GM18517 (cell line): ENCODE data around the gene ATP13A4.

Experiments used
- ATAC-seq: cut with Tn5 transposase; IDR thresholded peaks from one replicate; pipeline ENCODE4 v1.9.1; 2021; ENCODE audit warnings: mild to moderate bottlenecking, moderate library complexity; ENCODE audit not compliant: unreplicated experiment

The ATP13A4 gene

DNA sequence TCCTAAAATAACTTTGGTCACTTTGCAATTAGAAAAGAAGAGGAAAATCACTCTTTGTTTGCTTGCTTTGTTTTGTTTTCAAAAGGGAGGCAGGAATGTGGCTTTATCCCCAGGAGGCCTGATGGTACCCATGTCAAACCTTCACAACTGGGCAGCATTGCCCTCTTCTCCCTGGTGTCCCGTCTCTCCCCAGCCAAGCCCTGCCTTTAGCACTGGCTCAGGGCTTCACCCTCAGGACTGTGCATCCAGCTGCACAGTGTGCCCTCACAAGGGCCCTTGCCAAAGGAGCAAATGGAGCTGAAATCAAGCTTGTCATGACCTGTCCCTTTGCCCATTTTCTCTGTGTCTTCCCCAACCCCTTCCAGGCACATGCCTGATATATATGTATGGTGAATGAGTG is 147.0 kb downstream of the ATP13A4 start:
- no peak for ATAC-seq

DNA sequence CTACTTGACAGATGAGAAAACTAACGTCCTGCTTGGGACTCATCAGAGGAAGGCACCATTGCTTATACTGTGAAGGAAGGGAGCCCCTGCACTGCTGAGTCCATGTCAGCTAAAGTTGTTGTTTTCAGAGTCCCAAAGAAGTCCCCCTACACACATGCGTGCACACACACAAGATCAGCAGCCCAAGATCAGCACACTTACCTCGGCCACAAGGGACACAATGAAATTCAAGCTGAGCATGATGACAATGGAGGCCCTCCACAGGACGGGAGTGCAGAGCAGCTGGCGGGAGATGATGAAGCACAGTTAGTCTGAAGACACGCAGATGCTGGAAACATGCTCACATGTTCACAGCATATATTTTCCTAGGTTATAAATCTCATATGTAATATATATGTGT is 147.6 kb downstream of the ATP13A4 start:
- ATAC-seq: no peak

DNA sequence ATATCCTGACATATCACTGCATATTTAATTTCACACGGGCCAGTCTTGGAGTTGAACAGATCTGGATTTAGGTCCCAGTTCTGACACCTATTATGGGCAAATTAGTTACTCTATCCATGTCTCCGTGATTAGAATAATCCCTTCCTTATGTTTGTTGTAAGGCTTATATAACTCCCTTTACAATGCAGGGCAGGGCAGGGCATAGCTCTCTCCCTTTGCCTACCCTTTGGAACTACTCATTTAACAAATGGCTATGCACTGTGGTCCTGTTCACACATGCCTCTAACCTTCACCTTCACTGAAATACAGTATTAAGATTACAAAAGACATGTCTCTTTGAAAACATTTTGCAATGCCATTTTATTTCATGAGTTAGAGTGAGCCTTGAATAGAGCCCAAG is 151.4 kb downstream of the ATP13A4 start:
- ATAC-seq: no peak

DNA sequence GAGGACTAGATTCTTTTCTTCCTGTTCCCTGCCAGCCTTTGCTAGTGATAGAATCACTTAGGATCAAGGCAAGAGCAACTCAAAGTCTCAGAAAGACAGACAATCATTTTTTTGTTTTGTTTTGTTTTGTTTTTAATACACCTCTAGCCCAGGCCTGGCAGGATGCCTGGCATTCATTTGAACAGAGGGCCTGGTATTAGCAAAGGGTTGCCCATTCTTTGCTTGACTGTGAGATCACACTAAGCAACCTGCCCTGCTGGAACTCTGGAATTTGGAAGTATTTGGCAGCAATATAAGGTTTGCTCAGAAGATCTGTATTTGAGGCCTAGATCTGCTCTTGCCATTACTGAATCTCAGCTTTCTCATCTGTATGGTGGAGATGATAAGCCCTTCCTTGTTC is 154.4 kb downstream of the ATP13A4 start:
- no peak for ATAC-seq

DNA sequence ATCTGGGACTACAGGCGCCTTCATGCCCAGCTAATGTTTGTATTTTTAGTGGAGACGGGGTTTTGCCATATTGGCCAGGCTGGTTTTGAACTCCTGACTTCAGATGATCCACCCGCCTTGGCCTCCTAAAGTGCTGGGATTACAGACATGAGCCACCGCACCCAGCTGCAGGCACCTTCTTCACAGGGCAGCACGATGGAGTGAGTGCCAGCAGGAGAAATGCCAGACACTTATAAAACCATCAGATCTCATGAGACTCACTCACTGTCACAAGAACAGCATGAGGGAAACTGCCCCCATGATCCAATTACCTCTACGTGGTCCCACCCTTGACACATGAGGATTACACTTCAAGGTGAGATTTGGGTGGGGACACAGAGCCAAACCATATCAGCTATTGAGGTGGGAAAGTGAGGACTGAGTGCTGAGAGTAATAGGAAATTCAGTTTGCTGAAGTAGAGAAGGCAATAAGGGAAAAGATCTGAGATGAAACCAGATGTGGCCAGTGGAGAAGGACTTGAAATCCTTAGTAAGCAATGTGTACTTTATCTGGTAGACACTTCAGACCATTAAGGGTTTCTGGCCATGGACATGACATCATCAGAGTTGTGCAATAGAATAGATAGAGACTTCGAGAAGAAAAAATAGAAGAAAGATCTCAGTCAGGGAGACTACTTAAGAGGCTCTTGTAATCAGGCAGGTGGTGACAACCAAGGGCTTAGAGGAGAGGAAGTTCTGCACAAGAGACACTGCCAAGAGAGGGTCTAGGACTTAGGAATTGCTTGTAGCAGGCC is 158.0 kb downstream of the ATP13A4 start:
- no peak for ATAC-seq

DNA sequence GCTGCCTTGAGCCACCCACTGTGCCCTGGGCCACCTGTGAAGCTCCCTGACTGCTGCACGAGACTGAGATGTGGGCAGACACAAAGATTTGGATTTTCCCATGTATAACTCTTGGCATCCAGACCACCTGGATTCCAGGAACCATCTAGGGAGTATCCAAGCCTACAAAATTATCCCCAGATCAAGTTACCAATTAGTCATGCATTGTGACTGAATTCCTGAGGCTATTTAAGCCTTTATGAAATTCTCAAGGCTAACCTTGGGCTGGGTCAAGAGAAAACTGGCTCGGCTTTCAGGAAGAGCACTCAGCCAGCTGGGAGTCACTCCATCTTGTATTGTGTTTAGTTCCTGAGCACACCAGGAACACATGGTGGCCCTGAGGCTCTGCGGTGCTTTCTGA is 162.8 kb downstream of the ATP13A4 start:
- no peak for ATAC-seq

DNA sequence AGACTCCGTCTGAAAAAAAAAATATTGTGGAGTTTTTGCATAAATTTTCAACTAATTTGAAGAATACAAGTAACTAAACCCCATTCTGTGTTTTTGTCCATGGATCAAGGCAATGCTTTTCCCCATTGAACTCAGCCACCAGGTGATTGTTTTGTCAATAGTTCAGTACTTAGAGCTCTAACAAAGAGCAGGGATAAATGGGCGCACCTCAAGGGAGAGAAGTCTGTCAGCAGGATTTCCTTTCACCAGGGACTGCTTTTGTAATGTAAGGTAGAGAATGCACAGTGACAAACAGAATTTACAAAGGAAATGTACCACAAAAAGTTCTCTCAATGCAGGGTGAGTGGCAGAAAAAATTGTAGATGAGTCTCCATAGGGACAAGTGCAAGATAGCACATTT is 165.4 kb downstream of the ATP13A4 start:
- ATAC-seq: no peak

DNA sequence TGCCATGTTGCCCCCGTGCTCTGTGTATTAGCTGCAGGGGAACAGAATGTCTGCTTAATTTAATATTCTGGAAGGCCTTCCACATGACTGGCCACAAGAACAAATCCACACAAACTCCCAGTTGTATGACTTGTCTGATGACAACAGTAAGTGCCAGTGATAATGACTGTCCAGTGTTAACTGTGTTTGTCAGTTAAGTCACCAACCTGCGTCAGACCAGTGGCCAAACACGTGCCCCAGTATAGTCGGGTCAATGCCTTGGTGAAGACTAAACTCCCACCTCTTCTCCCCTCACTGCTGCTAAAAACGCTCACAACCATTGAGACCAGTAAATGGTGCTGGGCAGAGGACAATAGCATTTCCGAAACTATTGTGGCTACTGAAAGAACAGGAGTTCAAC is 166.3 kb downstream of the ATP13A4 start:
- ATAC-seq: no peak

DNA sequence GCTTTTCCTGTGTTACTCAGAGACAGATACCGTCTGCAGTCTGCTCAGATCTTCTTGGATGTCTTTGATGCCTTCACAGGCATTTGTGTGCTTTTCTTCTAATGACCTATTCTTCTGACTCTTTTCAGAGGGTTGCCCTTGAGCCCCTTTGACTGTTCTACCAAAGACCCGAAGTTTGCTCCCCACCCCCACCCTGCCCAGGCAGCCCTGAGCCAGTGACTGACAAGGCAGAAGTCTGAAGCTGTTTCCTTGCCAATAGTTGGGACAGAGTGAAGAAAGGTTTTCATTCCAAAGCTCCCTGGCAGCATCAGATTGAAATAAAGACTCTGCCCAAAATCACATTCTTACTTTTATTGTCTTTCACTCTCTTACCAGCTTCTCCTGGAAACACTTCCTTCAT is 167.1 kb downstream of the ATP13A4 start:
- ATAC-seq: no peak

DNA sequence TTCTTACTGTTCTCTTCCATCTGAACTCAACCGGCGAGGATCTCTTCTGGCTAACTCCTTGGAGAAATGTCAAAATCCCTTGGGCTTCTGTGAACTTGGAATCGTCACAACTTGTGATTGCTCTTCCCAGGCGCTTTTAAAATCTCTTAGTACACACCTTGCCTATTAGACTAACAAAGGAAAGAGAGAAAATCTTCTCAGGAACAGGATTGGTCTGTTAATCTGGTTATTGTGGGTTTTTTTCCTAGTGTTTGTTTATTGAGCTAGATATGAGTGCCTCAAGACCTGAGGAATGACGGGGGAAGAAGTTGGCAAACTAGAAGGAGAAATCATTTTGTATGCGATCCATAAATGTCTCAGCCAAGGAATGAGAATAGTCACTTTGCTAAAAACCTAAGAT is 176.0 kb downstream of the ATP13A4 start, which contains the start of gene ATP13A5:
ATP13A5 (minus strand) TSS at position 48 of the 400 bp plus-strand sequence; CDS start at position 20, 28 bp downstream.
- ATAC-seq: no peak

DNA sequence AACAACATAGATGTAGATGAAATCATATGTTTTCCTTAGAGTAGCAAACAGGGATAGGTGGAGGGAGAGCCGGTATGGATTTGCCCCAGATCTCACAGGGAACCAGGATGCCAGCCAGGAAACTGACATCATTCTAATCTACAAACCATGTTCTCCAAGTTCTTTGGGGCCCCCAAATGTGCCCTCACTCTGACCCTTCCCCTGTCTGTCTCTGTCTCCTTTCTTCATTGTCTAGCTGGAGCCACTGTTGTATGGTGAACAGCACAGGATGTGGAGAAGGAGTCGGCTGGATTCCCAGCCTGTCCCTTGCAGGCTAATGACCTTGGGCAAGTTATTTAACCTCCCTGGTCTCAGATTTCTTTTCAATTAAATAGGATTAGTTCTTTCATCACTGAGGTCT is 177.1 kb downstream of the ATP13A4 start:
- ATAC-seq: no peak

DNA sequence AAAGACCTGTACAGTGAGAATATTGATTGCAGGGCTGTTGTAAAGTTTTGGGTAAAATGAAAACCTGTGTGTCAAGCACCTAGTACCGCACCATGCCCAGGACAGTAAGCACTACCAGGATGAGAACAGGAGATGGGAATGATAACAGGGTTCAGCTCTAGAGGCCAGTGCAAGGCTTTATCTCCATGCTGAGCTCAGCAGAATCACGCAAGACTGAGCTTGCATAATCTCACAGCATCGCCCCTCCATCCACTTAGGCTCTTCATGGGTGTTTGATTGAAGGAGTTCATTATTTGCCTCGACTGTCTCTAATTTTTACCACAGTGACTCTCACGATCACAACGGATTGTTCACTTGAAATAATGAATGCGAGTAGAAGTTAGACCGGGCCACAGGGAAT is 179.1 kb downstream of the ATP13A4 start:
- no peak for ATAC-seq

DNA sequence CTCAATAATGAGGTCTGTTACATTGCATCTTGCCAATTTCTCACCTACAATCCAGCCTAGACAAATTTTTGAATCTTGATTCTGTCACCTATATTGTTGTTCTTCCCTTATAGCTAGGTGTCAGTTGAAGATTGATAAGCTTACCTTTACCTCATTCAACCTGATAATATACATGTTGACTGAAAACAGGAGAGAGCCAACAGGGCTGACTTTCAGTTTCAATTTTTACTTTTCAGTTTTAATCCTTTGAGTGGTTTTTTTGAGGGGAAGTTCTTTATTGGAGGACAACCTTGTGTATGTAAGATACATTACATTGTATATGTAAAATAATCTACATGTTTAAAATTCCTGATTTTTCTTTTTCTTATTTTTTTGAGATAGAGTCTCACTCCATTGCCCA is 181.9 kb downstream of the ATP13A4 start:
- no peak for ATAC-seq

DNA sequence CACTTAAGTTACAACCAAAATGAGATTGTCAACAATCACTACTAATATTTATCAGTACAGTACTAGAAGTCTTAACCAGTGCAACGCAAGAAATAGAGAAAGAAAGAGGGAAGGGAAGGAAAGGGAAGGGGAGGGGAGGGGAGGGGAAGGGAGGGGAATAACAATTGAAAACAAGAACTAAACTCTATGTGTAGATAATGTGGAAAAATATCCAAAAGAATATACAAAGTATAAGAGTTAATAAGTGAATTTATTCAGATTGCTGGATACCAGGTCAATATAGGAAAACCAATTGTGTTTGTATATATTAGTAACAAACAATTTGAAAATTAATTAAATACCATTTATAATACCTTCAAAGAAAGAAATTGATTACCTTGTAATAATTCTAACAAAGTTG is 186.8 kb downstream of the ATP13A4 start:
- ATAC-seq: no peak

DNA sequence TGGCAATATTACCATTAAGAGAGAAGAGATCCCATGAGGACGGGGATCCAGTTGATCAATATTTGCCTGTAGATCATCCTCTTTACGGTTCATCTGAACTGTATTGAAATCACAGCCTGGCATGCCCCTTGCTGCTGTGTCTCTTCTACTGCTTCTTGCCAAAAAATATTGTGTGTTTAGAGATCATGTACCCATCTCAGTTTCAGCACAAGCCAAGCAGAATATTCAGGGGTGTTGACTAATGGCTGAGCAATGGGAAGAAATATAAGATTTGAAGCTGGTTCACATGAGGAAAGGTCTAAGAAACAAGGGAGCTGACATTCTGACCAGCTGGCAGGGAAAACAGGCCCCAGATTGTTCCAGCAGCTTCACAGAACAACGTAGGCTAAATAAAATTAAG is 197.4 kb downstream of the ATP13A4 start:
- no peak for ATAC-seq

DNA sequence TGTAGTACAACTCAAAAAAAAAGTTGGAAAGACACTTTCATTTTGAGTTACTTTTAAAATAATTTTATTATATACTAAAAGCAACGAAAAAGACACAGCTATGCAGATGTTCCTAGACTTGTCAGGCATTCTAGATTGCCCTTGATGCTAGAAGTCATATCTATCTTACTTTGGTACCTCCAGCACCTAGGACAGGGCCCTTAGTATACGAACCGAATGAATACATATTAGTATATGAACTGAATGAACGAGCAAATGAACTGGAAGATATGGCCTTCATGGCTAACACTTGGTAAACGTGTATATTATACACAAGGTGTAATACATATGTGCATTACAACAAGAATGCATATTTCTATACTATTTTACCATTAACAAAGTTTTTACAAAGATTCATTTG is 200.3 kb downstream of the ATP13A4 start:
- ATAC-seq: no peak
